Breast epithelium (tissue), 3 donors: Measurements from ENCODE around the gene FMOD.

Experiments
- POLR2A ChIP-seq: fragments of 450-650 bp; IDR thresholded peaks from one replicate; pipeline ENCODE4 v1.6.1; 2016; ENCODE audit warnings: antibody characterized with exemption, mild to moderate bottlenecking, moderate library complexity
- POLR2AphosphoS5 ChIP-seq, 3 donors: sonication (generic); formaldehyde crosslinking; IDR thresholded peaks; one replicate each; pipeline ENCODE4 v1.6.1; 2017; ENCODE audit warnings: antibody characterized with exemption in 3 of 3
- TF ChIP-seq, protein P1 (sequence below), 3 donors: fragments of 450-650 bp; IDR thresholded peaks; one replicate each; pipeline ENCODE4 v1.5.1; 2016 to 2017; ENCODE audit warnings: antibody characterized with exemption in 3 of 3, mild to moderate bottlenecking in 3 of 3, moderate library complexity in 3 of 3

DNA sequence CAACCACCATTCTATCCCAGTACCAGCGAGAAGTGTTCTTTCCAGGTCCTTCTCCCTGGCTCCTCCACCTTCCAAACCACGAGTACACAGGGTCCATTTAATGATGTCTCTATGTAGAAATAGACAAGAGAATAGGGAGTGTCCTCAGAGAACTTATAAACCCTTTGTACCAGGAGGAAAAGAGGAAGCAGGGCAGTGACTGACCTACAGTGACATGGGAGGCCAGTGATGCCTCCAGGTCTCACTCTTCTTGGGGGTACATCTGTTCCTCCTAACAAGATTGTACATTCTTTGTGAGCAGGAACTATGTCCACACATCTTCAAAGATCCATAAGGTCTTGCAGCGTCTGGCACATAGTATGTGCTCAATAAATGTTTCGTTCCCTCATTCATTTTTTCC, 18.7 kb upstream of the FMOD start:
- TF ChIP-seq POLR2AphosphoS5 (IDR thresholded peaks at IDR 0.05) (no peak), POLR2A (no peak)
- TF ChIP-seq, protein P1, sequence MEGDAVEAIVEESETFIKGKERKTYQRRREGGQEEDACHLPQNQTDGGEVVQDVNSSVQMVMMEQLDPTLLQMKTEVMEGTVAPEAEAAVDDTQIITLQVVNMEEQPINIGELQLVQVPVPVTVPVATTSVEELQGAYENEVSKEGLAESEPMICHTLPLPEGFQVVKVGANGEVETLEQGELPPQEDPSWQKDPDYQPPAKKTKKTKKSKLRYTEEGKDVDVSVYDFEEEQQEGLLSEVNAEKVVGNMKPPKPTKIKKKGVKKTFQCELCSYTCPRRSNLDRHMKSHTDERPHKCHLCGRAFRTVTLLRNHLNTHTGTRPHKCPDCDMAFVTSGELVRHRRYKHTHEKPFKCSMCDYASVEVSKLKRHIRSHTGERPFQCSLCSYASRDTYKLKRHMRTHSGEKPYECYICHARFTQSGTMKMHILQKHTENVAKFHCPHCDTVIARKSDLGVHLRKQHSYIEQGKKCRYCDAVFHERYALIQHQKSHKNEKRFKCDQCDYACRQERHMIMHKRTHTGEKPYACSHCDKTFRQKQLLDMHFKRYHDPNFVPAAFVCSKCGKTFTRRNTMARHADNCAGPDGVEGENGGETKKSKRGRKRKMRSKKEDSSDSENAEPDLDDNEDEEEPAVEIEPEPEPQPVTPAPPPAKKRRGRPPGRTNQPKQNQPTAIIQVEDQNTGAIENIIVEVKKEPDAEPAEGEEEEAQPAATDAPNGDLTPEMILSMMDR (IDR thresholded peaks at IDR 0.05): no peak
